ENCODE measurements around the gene ATOSA.

GRCh38 chr15:52689562-52689961 is 10.4 kb upstream of the ATOSA start:
- TF ChIP-seq POLR2A (IDR thresholded peaks at IDR 0.05; ENCODE audit: extremely low read depth, insufficient read length) (no peak), MAX (IDR thresholded peaks at IDR 0.05; ENCODE audit: low read depth, low read length) (no peak), CTCF (IDR thresholded peaks at IDR 0.05; ENCODE audit: low read depth, low read length) (no peak), MYC (IDR thresholded peaks at IDR 0.05; ENCODE audit: low read depth, low read length) (no peak)
